Measurements from ENCODE around the gene PRDM16.

Gene PRDM16

GRCh38 chr1:3244025-3244926 lies 175.3 kb downstream of the PRDM16 start:
- DNase-seq (ENCODE audit: low read depth): no peak

GRCh38 chr1:3244927-3245315 lies 175.9 kb downstream of the PRDM16 start:
- DNase-seq (ENCODE audit: low read depth): no peak

- no peak for DNase-seq (ENCODE audit: low read depth)
These were observed 176.3 kb downstream of the PRDM16 start for GRCh38 chr1:3245344-3245743.

- DNase-seq (ENCODE audit: low read depth): no peak
These were observed 176.8 kb downstream of the PRDM16 start for GRCh38 chr1:3245768-3246167.

- no peak for DNase-seq (ENCODE audit: low read depth)
These were observed 177.2 kb downstream of the PRDM16 start for GRCh38 chr1:3246251-3246650.

DNA sequence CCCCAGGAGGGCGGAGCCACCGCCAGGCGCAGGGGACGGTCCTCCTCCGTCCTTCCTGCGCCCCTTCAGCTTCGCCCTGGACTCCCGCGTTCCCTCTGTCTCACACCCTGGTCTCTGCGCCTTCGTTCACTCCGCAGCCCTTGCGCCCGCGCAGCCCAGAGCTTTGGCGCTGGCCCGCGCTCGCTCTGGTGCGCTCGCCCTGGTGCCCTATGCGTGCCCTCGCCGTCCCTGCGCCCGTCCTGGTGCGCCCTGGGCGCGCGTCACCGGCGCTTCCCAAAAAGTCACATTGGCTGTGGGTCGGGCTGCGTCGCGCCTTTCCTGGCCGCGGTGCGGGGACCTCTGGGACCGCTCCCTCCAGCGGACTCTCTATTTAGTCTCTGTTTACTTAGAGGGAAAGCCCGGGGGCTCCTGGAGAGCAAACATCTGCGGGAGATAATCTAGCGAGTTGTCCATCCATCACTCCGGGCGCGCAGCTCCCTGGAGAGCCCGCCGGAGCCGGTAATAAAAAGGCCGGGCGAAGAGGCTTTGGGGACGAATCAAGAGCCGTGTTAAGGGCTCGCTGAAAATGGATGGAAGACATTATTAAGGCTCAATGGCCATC lies 178.6 kb downstream of the PRDM16 start:
- DNase-seq (ENCODE audit: low read depth): no peak

DNA sequence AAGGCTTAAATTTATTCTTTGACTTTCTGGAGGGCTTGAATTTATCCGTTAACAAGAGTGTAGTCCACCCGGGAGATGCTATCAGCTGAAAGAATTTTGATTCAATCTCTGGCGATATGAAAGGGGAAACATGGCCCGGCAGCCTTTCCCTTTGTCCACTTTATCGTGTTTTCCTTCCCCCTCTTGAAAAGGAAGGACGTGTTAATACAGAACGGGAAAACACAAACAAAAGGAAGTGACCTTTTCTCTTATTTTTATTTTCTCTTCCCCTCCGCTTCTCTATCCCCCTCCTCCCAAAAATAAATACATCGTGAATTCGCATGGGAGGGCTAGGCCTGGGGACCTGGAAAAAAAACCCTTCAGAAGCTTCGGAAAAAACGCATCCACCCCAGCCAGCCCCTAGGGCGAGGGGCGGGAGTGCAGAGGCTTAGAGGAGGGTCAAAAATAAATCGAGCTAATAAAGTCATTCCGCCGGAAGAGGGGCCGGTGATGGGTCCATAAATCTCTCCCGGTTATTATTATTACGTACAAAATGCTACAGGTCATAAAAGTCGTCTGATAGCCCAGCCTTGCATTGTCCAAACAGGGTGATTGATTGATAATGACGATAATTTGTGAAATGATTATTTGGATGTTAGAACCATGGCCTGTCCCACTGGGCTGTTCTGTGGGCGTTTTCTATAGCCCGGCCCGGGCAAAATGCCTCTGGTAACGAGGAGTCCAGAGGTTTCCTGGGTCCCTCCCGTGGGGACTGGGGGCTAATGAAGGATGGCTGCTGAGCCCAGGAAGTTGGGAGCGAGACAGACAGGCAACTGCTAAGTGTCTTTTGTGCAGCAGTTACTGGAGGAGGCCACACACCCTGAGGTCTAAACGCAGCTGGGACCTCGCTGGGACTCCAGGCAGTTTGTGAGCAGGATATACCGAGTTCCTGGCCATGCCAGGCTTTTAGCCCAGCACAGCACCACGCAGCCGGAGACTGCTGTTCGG lies 179.4 kb downstream of the PRDM16 start:
- DNase-seq (ENCODE audit: low read depth): no peak

GRCh38 chr1:3249231-3249630 lies 180.2 kb downstream of the PRDM16 start:
- no peak for DNase-seq (ENCODE audit: low read depth)

GRCh38 chr1:3249631-3250501 lies 180.9 kb downstream of the PRDM16 start:
- no peak for DNase-seq (ENCODE audit: low read depth)

DNA sequence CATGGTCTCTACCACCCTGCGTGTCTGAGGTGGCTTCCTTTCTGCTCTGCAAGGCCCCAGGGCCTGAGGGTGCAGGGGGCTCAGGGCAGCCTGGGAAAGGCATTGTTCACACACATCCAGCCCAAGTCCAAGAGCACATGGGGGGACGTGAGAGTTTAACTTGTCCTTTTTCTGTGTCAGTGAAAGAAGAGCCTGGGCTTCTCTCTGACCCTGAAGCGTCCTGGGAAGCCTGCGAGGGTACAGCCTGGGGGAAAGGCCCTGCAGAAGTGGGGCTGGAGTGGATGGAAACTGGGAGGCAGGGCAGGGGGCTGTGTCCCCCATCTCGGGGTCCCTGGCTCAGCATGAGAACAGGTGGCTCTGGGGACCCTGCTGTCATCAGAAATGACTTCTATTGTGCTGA lies 181.6 kb downstream of the PRDM16 start:
- no peak for DNase-seq (ENCODE audit: low read depth)

DNA sequence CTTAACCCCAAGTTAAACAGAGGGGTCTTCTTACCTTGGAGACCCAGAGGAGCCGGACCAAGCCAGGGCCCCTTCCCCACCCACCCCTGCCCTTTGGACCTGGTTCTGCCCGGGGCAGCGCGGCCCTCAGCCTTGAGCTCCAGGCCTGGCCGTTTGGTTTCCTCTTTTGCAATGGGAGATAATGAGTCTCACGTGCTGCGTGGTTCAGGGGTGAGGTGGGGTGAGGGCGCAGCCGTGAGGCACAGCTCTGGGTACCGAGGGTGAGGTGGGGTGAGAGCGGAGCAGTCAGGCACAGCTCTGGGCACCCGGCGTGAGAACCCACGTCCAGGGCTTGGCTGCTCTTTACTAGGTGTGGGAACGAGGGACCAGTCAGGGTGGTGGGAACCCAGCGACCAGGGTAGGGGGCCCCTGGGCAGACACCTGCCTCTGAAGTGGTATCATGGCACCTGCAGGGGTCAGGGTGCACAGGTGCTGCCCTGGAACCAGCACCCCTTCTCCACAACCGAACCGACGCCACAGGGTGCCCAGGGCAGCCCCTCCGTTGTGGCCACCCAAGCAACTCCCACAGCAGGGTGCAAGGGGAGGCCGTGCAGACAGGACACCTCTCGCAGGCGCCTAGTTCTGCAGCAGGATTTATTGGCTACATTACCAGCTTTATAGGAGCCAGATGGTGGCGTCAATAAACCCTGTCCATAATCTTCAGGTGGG lies 182.2 kb downstream of the PRDM16 start:
- DNase-seq (ENCODE audit: low read depth): no peak

DNA sequence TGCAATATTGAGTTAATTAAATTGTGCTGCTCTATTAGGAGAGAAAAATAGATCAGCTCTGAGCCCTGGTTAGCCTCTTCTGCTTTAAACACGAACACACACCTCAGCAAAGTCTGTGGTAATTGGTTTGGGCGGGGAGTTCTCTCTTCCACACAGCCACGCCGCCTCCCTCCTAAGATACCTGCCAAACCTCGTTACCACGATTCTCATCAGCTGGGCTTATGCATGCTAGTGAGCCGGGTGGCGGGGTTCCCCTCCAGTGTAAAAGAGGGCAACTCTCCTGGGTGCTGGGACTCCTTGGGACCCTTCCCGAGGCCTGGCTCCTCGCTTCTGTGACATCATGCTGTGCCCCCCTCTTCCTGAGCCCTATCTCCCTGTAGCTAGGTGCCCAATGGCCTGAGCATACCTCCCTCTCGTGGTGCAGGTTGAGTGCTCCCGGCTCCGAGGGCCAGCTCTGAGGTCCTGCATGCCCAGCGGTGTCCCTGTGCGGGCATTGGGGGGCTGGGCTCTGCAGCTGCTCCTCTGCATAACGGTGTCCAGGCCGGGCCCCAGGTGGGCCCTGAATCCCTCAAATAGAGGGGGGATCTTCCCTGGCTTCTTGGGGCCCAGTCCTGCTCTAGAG lies 182.9 kb downstream of the PRDM16 start:
- DNase-seq (ENCODE audit: low read depth): no peak

DNA sequence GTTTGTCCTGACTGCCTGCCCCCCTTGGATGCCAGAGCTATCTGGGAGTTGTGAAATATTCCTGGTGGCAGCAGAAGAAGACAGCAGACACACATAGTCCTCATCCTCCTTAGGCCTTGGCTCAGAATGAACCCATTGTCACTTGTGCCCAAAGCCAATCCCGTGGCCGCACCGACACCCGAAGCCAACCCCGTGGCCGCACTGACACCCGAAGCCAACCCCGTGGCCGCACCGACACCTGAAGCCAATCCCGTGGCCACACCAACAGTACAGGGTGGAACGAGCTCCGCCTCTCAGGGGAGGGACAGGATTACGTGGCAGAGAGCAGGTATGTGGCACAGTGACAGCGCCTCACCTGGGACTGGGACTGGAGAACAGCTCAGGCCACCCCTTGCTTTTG lies 186.7 kb downstream of the PRDM16 start:
- DNase-seq (ENCODE audit: low read depth): no peak

- DNase-seq (ENCODE audit: low read depth): no peak
These were observed 188.8 kb downstream of the PRDM16 start for GRCh38 chr1:3257788-3258187.

- DNase-seq (ENCODE audit: low read depth): no peak
These were observed 189.5 kb downstream of the PRDM16 start for GRCh38 chr1:3258386-3259003.

GRCh38 chr1:3259020-3259419 lies 190.0 kb downstream of the PRDM16 start:
- no peak for DNase-seq (ENCODE audit: low read depth)

DNA sequence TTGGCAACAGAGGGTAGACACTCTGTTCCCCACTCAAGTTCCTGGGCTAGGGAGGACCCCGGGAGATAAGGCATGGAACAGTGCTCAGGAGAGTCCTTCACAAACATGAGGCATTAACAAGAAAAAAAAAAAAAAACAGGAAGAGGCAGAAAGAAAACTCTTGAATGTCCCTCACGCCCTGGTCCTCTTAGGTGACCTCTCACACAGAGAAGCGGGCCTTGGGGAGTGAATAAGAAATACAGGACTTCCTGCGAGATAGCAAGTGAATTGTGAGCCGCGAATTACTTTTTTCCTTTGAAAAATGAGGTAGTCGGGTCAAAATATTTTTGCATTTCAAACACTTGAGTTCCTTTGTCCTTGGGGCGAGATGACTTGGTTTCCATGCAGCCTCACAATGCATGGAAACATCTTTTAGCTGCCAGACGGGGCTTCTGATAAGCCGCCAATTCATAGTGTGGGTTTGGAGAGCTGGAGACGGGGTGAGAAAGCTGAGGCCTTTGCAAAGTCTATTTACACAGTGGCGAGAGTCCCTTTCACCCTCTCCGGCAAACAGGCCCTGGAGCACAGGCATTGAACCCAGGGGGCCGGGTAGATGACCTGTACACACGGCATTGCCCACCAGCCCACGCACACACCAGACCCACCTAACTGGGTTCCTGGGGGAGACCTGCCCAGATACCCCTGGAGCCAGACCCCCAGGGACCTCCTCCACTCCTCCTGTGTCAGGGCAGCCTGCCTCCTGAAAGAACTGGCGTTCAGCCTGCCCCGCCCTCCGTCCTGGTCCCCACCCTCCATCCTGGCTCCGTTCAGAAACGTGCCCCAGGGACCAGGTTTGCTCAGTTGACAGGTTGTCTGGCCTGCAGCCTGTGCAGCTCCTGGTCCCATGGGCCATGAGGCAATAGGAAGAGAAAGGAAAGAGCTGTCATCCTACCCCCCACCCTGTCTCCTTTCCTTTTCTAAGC lies 192.3 kb downstream of the PRDM16 start:
- no peak for DNase-seq (ENCODE audit: low read depth)

GRCh38 chr1:3261969-3262579 lies 193.1 kb downstream of the PRDM16 start:
- no peak for DNase-seq (ENCODE audit: low read depth)

All from fibroblast of the conjunctiva (primary cell).